Neural cell (in vitro differentiated cells): ENCODE results near the gene EPHB3.

Source experiments
- EP300 ChIP-seq: fragments of 450-650 bp; conservative IDR thresholded peaks from 2 replicates; pipeline ENCODE4 v1.6.1; 2014; ENCODE audit warnings: antibody characterized with exemption, mild to moderate bottlenecking, moderate library complexity; ENCODE audit not compliant: poor library complexity, severe bottlenecking
- RAD21 ChIP-seq: fragments of 450-650 bp; conservative IDR thresholded peaks from 2 replicates; pipeline ENCODE4 v1.6.1; 2014; ENCODE audit warnings: antibody characterized with exemption, mild to moderate bottlenecking, moderate library complexity
- TF ChIP-seq, protein P1 (sequence below): fragments of 450-650 bp; IDR thresholded peaks from 2 replicates; pipeline ENCODE4 v1.5.1; 2014; ENCODE audit warnings: antibody characterized with exemption, mild to moderate bottlenecking, moderate library complexity; ENCODE audit not compliant: poor library complexity, severe bottlenecking
- TF ChIP-seq, protein P2 (sequence below): IDR thresholded peaks from 2 replicates; pipeline ENCODE4 v1.6.1; 2012; ENCODE audit warnings: borderline replicate concordance

DNA sequence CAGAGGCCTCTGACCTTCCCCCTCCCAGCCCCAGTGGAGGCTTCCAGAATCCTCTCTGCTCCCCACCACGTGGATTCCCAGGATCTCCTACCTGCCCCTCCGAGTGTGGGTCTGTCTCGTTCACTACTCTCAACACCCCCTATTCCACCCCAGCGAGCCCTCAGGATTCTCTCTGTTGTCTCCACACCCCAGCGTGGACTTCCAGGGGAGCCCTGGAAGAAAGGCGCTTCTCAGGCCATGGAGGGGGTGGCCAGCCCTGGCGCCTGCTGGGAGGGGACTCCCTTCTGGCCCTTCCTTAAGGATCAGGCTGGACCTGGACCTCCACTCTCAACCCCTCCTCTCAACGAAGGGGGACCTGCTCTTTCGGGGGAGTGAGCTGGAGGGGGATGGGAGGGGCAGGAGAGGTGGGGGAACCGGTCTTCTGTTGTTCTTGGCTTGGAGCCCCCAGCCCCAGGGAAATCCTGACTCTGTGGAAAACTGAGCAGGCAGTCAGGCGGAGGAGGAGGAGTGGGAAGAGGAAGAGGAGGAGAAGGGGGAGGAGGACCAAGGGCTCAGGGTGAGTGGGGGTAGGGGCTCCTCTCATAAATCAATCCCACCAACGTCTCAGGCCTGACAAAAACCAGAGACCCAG lies 32.9 kb downstream of the EPHB3 start:
- TF ChIP-seq, protein P1, sequence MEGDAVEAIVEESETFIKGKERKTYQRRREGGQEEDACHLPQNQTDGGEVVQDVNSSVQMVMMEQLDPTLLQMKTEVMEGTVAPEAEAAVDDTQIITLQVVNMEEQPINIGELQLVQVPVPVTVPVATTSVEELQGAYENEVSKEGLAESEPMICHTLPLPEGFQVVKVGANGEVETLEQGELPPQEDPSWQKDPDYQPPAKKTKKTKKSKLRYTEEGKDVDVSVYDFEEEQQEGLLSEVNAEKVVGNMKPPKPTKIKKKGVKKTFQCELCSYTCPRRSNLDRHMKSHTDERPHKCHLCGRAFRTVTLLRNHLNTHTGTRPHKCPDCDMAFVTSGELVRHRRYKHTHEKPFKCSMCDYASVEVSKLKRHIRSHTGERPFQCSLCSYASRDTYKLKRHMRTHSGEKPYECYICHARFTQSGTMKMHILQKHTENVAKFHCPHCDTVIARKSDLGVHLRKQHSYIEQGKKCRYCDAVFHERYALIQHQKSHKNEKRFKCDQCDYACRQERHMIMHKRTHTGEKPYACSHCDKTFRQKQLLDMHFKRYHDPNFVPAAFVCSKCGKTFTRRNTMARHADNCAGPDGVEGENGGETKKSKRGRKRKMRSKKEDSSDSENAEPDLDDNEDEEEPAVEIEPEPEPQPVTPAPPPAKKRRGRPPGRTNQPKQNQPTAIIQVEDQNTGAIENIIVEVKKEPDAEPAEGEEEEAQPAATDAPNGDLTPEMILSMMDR = no peak
- TF ChIP-seq, protein P2, sequence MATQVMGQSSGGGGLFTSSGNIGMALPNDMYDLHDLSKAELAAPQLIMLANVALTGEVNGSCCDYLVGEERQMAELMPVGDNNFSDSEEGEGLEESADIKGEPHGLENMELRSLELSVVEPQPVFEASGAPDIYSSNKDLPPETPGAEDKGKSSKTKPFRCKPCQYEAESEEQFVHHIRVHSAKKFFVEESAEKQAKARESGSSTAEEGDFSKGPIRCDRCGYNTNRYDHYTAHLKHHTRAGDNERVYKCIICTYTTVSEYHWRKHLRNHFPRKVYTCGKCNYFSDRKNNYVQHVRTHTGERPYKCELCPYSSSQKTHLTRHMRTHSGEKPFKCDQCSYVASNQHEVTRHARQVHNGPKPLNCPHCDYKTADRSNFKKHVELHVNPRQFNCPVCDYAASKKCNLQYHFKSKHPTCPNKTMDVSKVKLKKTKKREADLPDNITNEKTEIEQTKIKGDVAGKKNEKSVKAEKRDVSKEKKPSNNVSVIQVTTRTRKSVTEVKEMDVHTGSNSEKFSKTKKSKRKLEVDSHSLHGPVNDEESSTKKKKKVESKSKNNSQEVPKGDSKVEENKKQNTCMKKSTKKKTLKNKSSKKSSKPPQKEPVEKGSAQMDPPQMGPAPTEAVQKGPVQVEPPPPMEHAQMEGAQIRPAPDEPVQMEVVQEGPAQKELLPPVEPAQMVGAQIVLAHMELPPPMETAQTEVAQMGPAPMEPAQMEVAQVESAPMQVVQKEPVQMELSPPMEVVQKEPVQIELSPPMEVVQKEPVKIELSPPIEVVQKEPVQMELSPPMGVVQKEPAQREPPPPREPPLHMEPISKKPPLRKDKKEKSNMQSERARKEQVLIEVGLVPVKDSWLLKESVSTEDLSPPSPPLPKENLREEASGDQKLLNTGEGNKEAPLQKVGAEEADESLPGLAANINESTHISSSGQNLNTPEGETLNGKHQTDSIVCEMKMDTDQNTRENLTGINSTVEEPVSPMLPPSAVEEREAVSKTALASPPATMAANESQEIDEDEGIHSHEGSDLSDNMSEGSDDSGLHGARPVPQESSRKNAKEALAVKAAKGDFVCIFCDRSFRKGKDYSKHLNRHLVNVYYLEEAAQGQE = no peak
- TF ChIP-seq EP300 (no peak), RAD21 (no peak)
